ENCODE measurements around the gene CCDC149. TPM values are rescaled to one million over a fixed set of nuclear protein-coding genes. Genes with fewer than 3 reads are reported as not detected.
A peak's percentile ranks its signal among the peaks of the same experiment; 100 is the strongest.

Gene CCDC149
- total RNA-seq, 1 donor = 8.6 TPM

DNA sequence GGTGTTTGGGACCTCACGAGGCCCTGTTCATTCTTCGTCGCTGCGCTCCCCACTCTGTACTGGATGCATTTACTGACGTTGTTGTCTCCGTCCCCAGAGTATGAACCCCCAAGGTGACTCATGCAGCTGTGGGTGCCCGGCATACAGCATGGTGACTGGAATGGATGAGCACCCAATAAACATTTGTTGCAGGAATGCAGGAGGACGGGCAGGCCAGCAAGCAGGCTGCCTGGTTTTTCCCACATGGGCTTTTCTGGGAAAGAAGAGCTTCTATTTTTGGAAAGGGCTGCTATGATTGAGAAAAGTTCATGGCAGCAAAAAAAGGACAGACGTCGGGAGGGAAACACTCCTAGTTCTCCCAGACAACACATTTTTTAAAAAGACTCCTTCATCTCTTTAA is 118.4 kb downstream of the CCDC149 start:
- no peak overlapping the region for H3K4me3 ChIP-seq (ENCODE audit: low read depth, low read length)
- no peak for TF ChIP-seq CTCF (IDR thresholded peaks at IDR 0.05; ENCODE audit: insufficient read depth, low read depth, low read length)
- DNase-seq (ENCODE audit: low read depth) = peak; percentile 87

DNA sequence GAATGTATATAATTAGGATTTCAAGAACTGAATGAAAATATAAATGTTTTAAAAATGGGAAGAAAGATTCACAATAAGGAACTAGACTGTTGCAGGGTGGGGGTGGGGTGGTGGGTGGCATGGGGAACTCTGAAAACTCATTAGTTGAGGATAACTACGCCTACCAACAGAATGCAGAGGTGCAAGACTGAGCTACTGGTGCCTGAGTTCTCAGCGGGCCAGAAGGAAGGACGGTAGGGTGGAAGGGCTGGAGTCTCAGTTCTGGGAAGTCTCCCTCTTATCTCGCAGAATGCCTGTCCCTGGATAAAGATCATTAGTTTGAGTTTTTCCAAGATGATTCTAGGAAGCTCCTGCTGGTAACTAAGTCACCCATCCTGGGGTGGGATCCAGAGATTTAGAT is 118.8 kb downstream of the CCDC149 start:
- H3K4me3 ChIP-seq (ENCODE audit: low read depth, low read length) = no peak overlapping the region
- no peak for DNase-seq (ENCODE audit: low read depth)
- TF ChIP-seq CTCF (IDR thresholded peaks at IDR 0.05; ENCODE audit: insufficient read depth, low read depth, low read length) = no peak

GRCh38 chr4:24793219-24794005 is 119.4 kb downstream of the CCDC149 start:
- DNase-seq (ENCODE audit: low read depth) = no peak
- H3K4me3 ChIP-seq (ENCODE audit: low read depth, low read length) = no peak overlapping the region

GRCh38 chr4:24792552-24792951 is 120.3 kb downstream of the CCDC149 start:
- no peak for DNase-seq (ENCODE audit: low read depth)
- H3K4me3 ChIP-seq (ENCODE audit: low read depth, low read length) = no peak overlapping the region
- no peak for TF ChIP-seq CTCF (IDR thresholded peaks at IDR 0.05; ENCODE audit: insufficient read depth, low read depth, low read length)

More at GRCh38 chr4:24793219-24794005, 119.4 kb downstream of the CCDC149 start:
- peak; percentile 52 for TF ChIP-seq CTCF (IDR thresholded peaks at IDR 0.05; ENCODE audit: insufficient read depth, low read depth, low read length)

DNA sequence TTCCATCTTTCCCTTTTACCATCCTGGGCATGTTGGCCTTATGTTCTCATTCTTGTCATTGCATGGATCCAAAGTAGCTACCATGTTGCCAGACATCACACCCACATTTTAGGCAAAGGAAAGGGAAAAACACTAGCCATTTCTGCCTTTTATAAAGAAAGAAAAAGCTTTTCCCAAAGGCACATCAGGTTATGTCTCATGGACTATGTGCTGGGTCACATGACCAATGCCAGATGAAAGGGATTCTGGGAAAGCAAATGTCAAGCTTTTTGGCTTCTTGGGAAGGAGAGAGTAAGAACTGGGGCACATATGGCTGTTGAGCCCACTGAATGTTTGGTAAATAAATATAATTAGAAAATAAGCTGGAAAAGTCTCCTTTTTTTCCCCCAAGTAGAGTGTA is 121.8 kb downstream of the CCDC149 start:
- TF ChIP-seq CTCF (IDR thresholded peaks at IDR 0.05; ENCODE audit: insufficient read depth, low read depth, low read length) = no peak
- H3K4me3 ChIP-seq (ENCODE audit: low read depth, low read length) = no peak overlapping the region
- DNase-seq (ENCODE audit: low read depth) = no peak

DNA sequence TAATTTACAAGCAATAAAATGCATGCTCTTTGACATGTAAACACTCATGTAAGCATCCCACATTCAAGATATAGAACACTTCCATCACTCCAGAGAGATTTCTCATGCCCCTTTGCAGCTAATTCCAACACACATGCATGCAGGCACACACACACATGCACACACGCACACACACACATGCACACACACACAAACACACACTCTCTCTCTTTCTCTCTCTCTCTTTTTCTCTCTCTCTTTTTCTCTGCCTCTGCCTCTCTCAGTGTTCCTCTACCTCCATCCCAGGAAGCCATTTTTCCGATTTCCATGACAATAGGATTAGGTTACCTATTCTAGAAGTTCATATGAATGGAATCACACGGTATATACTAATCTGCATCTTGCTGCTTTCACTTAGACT is 129.3 kb downstream of the CCDC149 start:
- no peak for TF ChIP-seq CTCF (IDR thresholded peaks at IDR 0.05; ENCODE audit: insufficient read depth, low read depth, low read length)
- DNase-seq (ENCODE audit: low read depth) = no peak
- no peak overlapping the region for H3K4me3 ChIP-seq (ENCODE audit: low read depth, low read length)

All from fibroblast of villous mesenchyme (primary cell).